ENCODE data around the gene CCL13.

CCL13 gene

DNA sequence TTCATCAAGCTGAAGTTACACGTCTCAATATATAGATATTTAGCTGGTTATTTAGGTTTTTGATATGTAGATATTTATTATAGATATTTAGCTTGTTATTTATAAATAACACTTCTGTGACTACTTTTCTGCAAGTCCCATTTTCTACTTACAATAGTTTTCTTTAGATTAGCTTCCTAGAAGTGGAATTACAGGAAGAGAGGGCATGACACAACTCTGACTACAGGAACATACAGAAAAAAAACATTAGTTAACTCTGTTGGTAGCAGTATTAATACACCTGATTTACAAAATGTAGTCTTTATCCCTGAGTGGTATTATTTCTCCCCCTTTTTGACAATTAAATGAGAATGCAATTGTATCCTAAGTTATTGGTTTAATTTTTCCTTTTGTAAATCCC is 28.0 kb downstream of the CCL13 start:
- no peak for DNase-seq (ENCODE audit: low read depth, low spot score)
- no peaks in the 10 kb centered on the region for H3K9me3 ChIP-seq (ENCODE audit: insufficient read depth, low read length)
- no peak overlapping the region for H3K9ac ChIP-seq (ENCODE audit: insufficient read length, low read depth)
- H3K36me3 ChIP-seq (ENCODE audit: insufficient read depth, insufficient read length, low read length), result no peaks in the 10 kb centered on the region
- H3K4me3 ChIP-seq (ENCODE audit: insufficient read length, low read depth), result no peak overlapping the region
- no peak for TF ChIP-seq ZNF274 (IDR thresholded peaks at IDR 0.05; ENCODE audit: low read depth, low read length)
- TF ChIP-seq YY1 (IDR thresholded peaks at IDR 0.05; ENCODE audit: insufficient read depth, insufficient read length), result no peak
- TF ChIP-seq SUZ12 (IDR thresholded peaks at IDR 0.05; ENCODE audit: extremely low read depth, insufficient read depth, insufficient read length), result no peak
- H3K27me3 ChIP-seq (ENCODE audit: insufficient read depth, insufficient read length), result no peaks in the 10 kb centered on the region
- H3K4me1 ChIP-seq (ENCODE audit: insufficient read depth, insufficient read length), result no peaks in the 10 kb centered on the region

DNA sequence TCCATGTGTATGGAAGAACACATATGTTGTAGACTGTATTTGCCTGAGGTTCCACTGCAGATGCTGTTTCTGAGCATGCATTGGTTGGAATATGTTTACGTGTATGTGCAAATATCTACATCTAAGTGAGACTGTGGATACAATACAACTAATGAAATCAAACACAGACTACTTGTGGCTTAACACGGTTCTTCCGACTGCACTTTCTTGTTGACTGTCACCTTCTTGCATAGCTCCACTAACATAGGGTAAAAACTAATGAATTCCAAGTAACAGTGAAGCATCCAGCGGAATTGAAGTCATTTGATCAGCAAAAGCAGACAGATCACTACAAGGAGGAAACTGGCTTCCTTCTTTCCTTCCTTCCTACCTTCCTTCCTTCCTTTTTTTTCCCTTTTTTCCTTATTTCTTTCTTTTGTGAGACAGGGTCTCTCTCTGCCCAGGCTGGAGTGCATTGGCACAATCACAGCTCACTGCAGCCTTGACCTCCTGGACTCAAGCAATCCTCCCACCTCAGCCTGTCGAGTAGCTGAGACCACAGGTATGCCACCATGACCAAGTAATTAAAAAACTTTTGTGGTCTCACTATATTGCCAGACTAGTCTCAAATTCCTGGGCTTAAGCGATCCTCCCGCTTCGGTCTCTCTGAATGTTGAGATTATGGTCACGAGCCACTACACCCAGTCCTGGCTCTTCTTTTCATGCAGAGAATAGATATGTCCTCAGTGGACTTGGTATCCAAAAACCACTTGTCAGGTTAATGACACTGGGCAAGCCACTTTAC is 28.7 kb downstream of the CCL13 start:
- Histone ChIP-seq H3K9me3 (ENCODE audit: insufficient read depth, low read length) (no peaks in the 10 kb centered on the region), H3K36me3 (ENCODE audit: insufficient read depth, insufficient read length, low read length) (no peaks in the 10 kb centered on the region), H3K4me3 (ENCODE audit: insufficient read length, low read depth) (no peak overlapping the region), H3K4me1 (ENCODE audit: insufficient read depth, insufficient read length) (no peaks in the 10 kb centered on the region), H3K9ac (ENCODE audit: insufficient read length, low read depth) (no peak overlapping the region), H3K27me3 (ENCODE audit: insufficient read depth, insufficient read length) (no peaks in the 10 kb centered on the region)
- no peak for DNase-seq (ENCODE audit: low read depth, low spot score)
- TF ChIP-seq ZNF274 (IDR thresholded peaks at IDR 0.05; ENCODE audit: low read depth, low read length) (no peak), SUZ12 (IDR thresholded peaks at IDR 0.05; ENCODE audit: extremely low read depth, insufficient read depth, insufficient read length) (no peak), YY1 (IDR thresholded peaks at IDR 0.05; ENCODE audit: insufficient read depth, insufficient read length) (no peak)

DNA sequence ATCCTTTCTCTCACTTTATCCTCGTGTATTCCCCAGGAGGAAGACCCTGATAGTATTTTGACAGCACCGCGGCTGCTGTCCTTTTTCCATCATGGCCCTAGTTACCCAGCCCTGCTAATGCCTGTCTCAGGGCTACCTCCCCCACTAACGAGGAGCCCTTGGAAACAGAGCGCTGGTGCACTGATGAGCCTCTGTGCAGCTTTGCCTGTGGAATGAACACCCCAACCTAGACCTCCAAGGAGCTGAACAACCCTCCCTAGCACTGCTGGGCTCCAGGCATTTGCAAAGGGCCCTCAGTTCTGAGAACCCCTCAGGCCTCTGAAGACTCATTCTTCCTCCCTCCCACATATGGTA is 30.0 kb downstream of the CCL13 start:
- Histone ChIP-seq H3K4me1 (ENCODE audit: insufficient read depth, insufficient read length) (no peaks in the 10 kb centered on the region), H3K27me3 (ENCODE audit: insufficient read depth, insufficient read length) (no peaks in the 10 kb centered on the region), H3K9ac (ENCODE audit: insufficient read length, low read depth) (no peak overlapping the region), H3K9me3 (ENCODE audit: insufficient read depth, low read length) (no peaks in the 10 kb centered on the region), H3K4me3 (ENCODE audit: insufficient read length, low read depth) (no peak overlapping the region), H3K36me3 (ENCODE audit: insufficient read depth, insufficient read length, low read length) (no peaks in the 10 kb centered on the region)
- DNase-seq (ENCODE audit: low read depth, low spot score), result no peak
- TF ChIP-seq SUZ12 (IDR thresholded peaks at IDR 0.05; ENCODE audit: extremely low read depth, insufficient read depth, insufficient read length) (no peak), YY1 (IDR thresholded peaks at IDR 0.05; ENCODE audit: insufficient read depth, insufficient read length) (no peak), ZNF274 (IDR thresholded peaks at IDR 0.05; ENCODE audit: low read depth, low read length) (no peak)

DNA sequence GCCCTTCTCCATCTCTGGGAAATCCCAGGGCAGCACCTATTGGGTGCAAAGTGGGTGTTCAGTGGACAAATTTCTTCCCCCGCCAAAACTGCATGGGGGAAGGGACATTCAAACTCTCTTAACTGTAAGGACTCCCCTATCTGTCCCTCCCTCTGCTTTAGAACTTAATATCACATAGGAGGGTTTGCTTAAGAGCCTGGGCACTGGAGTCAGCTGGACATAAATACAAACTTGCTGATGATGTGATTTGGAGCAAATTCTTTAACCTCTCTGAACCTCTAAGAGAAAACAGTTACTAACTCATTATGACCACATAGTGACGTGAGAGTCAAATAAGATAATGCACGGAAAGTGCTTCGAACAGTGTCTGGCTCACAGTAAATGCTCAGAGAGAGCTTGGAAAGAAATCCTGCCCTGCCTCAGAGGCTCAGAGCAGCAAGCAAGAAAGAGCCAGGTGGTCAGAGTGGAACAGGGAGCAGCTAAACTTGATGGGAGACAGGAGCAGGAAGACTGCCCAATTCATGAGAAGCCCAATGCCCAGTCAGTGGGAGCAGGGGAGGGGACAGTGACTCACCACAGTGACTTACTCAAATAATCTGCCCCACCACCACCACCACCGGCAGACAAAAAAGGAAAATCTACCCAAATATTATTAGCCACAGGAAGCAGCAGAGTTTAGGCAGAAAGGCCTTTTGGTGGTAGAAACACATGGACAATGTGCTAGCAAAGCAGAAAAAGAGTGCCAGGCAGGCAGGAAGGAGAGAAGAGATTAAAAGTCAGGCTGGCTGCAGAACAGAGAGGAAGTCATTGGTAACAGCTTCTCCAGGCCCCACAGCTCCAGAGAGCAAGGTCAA is 30.6 kb downstream of the CCL13 start:
- Histone ChIP-seq H3K36me3 (ENCODE audit: insufficient read depth, insufficient read length, low read length) (no peaks in the 10 kb centered on the region), H3K9me3 (ENCODE audit: insufficient read depth, low read length) (no peaks in the 10 kb centered on the region), H3K27me3 (ENCODE audit: insufficient read depth, insufficient read length) (no peaks in the 10 kb centered on the region), H3K4me1 (ENCODE audit: insufficient read depth, insufficient read length) (no peaks in the 10 kb centered on the region), H3K9ac (ENCODE audit: insufficient read length, low read depth) (no peak overlapping the region), H3K4me3 (ENCODE audit: insufficient read length, low read depth) (no peak overlapping the region)
- TF ChIP-seq SUZ12 (IDR thresholded peaks at IDR 0.05; ENCODE audit: extremely low read depth, insufficient read depth, insufficient read length), result no peak
- no peak for TF ChIP-seq ZNF274 (IDR thresholded peaks at IDR 0.05; ENCODE audit: low read depth, low read length)
- no peak for TF ChIP-seq YY1 (IDR thresholded peaks at IDR 0.05; ENCODE audit: insufficient read depth, insufficient read length)
- no peak for DNase-seq (ENCODE audit: low read depth, low spot score)

DNA sequence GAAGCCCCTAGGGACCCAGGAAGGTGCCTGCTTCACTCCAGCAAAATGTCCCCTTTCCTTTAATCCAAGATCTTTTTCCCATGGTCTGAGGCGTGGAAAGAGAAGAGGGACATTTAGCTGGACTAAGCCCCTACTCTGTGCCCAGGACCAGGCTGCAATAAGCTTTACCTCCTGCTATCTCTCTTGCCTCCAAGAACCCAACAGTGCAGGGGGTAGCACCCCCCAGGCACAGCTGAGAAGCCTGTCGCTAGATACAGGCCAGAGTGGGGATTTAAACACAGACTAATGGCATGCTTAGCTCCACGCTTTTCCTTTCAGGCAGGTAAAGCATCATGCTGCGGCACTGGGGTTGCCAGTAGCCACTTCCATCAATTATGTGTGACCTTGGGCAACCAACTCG is 31.3 kb downstream of the CCL13 start:
- no peak for TF ChIP-seq YY1 (IDR thresholded peaks at IDR 0.05; ENCODE audit: insufficient read depth, insufficient read length)
- TF ChIP-seq SUZ12 (IDR thresholded peaks at IDR 0.05; ENCODE audit: extremely low read depth, insufficient read depth, insufficient read length), result no peak
- TF ChIP-seq ZNF274 (IDR thresholded peaks at IDR 0.05; ENCODE audit: low read depth, low read length), result no peak
- Histone ChIP-seq H3K27me3 (ENCODE audit: insufficient read depth, insufficient read length) (no peaks in the 10 kb centered on the region), H3K9me3 (ENCODE audit: insufficient read depth, low read length) (no peaks in the 10 kb centered on the region), H3K9ac (ENCODE audit: insufficient read length, low read depth) (no peak overlapping the region), H3K4me1 (ENCODE audit: insufficient read depth, insufficient read length) (no peaks in the 10 kb centered on the region), H3K4me3 (ENCODE audit: insufficient read length, low read depth) (no peak overlapping the region), H3K36me3 (ENCODE audit: insufficient read depth, insufficient read length, low read length) (no peaks in the 10 kb centered on the region)
- no peak for DNase-seq (ENCODE audit: low read depth, low spot score)

DNA sequence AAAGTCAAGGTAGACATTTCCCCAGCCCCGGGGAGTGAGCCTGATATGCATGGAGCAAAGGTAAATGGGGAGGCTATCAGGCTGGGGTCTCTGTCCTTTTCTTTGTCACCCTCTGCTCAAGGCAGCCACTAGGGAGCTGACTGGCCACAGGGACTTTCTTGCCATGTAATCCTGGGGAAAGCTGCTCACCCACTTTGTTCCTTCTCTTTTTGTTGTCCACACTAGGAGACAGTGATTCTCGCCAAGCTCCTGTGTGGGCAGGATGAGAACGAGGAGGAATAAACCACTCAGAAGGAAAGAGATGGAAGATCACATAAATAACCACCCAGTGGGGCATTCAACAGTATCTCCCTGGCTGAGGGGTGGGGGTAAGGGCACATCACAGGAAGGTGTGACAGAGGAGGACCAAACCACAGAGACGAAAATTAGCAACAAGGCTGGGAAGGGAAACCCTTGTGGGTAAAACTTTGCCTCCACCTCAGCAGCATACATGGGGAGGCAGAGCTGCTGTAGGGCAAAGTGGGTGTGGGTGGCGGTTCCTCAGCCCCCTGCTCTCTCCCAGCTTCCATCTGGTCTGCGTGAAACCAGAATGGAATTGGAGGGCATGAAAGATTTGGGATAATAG is 33.0 kb downstream of the CCL13 start:
- TF ChIP-seq ZNF274 (IDR thresholded peaks at IDR 0.05; ENCODE audit: low read depth, low read length), result no peak
- no peak for TF ChIP-seq YY1 (IDR thresholded peaks at IDR 0.05; ENCODE audit: insufficient read depth, insufficient read length)
- TF ChIP-seq SUZ12 (IDR thresholded peaks at IDR 0.05; ENCODE audit: extremely low read depth, insufficient read depth, insufficient read length), result no peak
- DNase-seq (ENCODE audit: low read depth, low spot score), result no peak
- H3K4me3 ChIP-seq (ENCODE audit: insufficient read length, low read depth), result no peak overlapping the region
- no peaks in the 10 kb centered on the region for H3K4me1 ChIP-seq (ENCODE audit: insufficient read depth, insufficient read length)
- H3K9ac ChIP-seq (ENCODE audit: insufficient read length, low read depth), result no peak overlapping the region
- no peaks in the 10 kb centered on the region for H3K36me3 ChIP-seq (ENCODE audit: insufficient read depth, insufficient read length, low read length)
- no peaks in the 10 kb centered on the region for H3K27me3 ChIP-seq (ENCODE audit: insufficient read depth, insufficient read length)
- no peaks in the 10 kb centered on the region for H3K9me3 ChIP-seq (ENCODE audit: insufficient read depth, low read length)

DNA sequence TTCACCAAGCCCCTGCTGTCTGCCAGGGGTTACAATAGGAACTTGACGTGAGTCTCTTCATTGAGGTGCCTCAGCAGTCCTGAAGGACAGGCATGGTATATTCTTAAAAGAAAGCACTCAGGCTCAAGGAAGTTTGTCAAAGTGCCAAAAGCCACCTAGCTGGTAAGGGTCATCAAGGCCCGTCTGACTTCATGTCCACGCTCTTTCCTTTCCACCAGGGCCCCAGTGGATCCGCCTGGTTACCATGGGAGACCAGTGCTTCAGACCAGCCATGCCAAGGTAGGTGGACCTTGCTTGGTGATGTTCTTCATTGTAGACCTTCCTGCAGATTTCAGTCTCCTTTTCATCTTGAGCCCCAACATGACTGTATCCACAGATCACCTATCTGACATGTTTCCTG is 34.4 kb downstream of the CCL13 start:
- TF ChIP-seq YY1 (IDR thresholded peaks at IDR 0.05; ENCODE audit: insufficient read depth, insufficient read length) (no peak), ZNF274 (IDR thresholded peaks at IDR 0.05; ENCODE audit: low read depth, low read length) (no peak), SUZ12 (IDR thresholded peaks at IDR 0.05; ENCODE audit: extremely low read depth, insufficient read depth, insufficient read length) (no peak)
- H3K4me1 ChIP-seq (ENCODE audit: insufficient read depth, insufficient read length), result no peaks in the 10 kb centered on the region
- DNase-seq (ENCODE audit: low read depth, low spot score), result no peak
- H3K9ac ChIP-seq (ENCODE audit: insufficient read length, low read depth), result no peak overlapping the region
- H3K36me3 ChIP-seq (ENCODE audit: insufficient read depth, insufficient read length, low read length), result no peaks in the 10 kb centered on the region
- H3K4me3 ChIP-seq (ENCODE audit: insufficient read length, low read depth), result no peak overlapping the region
- H3K27me3 ChIP-seq (ENCODE audit: insufficient read depth, insufficient read length), result no peaks in the 10 kb centered on the region
- H3K9me3 ChIP-seq (ENCODE audit: insufficient read depth, low read length), result no peaks in the 10 kb centered on the region

Measured in NT2/D1 (cell line).